ENCODE results near the gene SYT5. TPM values are rescaled to one million over a fixed set of nuclear protein-coding genes. Genes with fewer than 3 reads are reported as not detected.

SYT5 gene
- total and polyA plus RNA-seq, 2 of the 13 experiments (the other 11 are each of a cell fraction or from before 2014, with no cell fraction given): not detected

GRCh38 chr19:55216461-55217198 is 36.5 kb upstream of the SYT5 start (continued):
- TF ChIP-seq ZNF280D (CRISPR knock-in tag; IDR thresholded peaks at IDR 0.05): peak; percentile 78
- no peak for TF ChIP-seq PCBP1 (IDR thresholded peaks at IDR 0.05; ENCODE audit: borderline replicate concordance, low read depth, low read length)
- no peak for TF ChIP-seq SRSF9 (IDR thresholded peaks at IDR 0.05; ENCODE audit: borderline replicate concordance, insufficient read depth, low read depth, low read length, poor library complexity, severe bottlenecking)
- TF ChIP-seq SETDB1 (CRISPR knock-in tag; IDR thresholded peaks at IDR 0.05; ENCODE audit: borderline replicate concordance): no peak
- TF ChIP-seq MXI1 (IDR thresholded peaks at IDR 0.05; ENCODE audit: borderline replicate concordance, low read depth, low read length): peak; percentile 89; the same call in 2 of the 3 replicates
- TF ChIP-seq ATF4 (CRISPR knock-in tag; IDR thresholded peaks at IDR 0.05): no peak; a peak in 1 of 4 replicates
- no peak for TF ChIP-seq SRSF1 (optimal IDR thresholded peaks at IDR 0.05; ENCODE audit: low read depth, low read length)
- TF ChIP-seq AGO1 (IDR thresholded peaks at IDR 0.05; ENCODE audit: low read depth, low read length, poor library complexity, severe bottlenecking): no peak
- TF ChIP-seq KDM5B (CRISPR knock-in tag; IDR thresholded peaks at IDR 0.05; ENCODE audit: borderline replicate concordance): peak; percentile 70; the same call in 1 of the 2 replicates
- peak; percentile 81 for TF ChIP-seq JUNB (CRISPR knock-in tag; IDR thresholded peaks at IDR 0.05; ENCODE audit: borderline replicate concordance)
- TF ChIP-seq DRAP1 (CRISPR knock-in tag; IDR thresholded peaks at IDR 0.05): peak; percentile 33; the same call in 1 of the 2 replicates
- TF ChIP-seq TEAD3 (CRISPR knock-in tag; optimal IDR thresholded peaks at IDR 0.05; ENCODE audit: borderline replicate concordance): peak; percentile 75
- peak; percentile 98 for TF ChIP-seq ETV6 (CRISPR knock-in tag; conservative IDR thresholded peaks at IDR 0.05)
- peak; percentile 50 for TF ChIP-seq HNRNPLL (IDR thresholded peaks at IDR 0.05; ENCODE audit: low read depth, low read length, poor library complexity, severe bottlenecking)
- peak; percentile 93; the same call in 1 of the 2 replicates for TF ChIP-seq ZNF550 (CRISPR knock-in tag; IDR thresholded peaks at IDR 0.05; ENCODE audit: borderline replicate concordance)
- TF ChIP-seq ARHGAP35 (CRISPR knock-in tag; IDR thresholded peaks at IDR 0.05; ENCODE audit: borderline replicate concordance): peak; percentile 81
- TF ChIP-seq NFYC (CRISPR knock-in tag; IDR thresholded peaks at IDR 0.05): peak; percentile 56; the same call in 1 of the 2 replicates
- TF ChIP-seq ZNF605 (CRISPR knock-in tag; IDR thresholded peaks at IDR 0.05): peak; percentile 84
- peak; percentile 91; the same call in 1 of the 2 replicates for TF ChIP-seq ZNF138 (CRISPR knock-in tag; IDR thresholded peaks at IDR 0.05; ENCODE audit: low read depth)
- TF ChIP-seq ZNF790 (CRISPR knock-in tag; IDR thresholded peaks at IDR 0.05; ENCODE audit: borderline replicate concordance): peak; percentile 95; the same call in 1 of the 2 replicates
- TF ChIP-seq MLLT10 (CRISPR knock-in tag; IDR thresholded peaks at IDR 0.05): no peak
